Heart right ventricle (tissue), 16 donors: ENCODE data around the gene IDH3B. TPM values are rescaled to one million over a fixed set of nuclear protein-coding genes. Genes with fewer than 3 reads are reported as not detected.

Experiments used
- ATAC-seq, 8 donors: fragments of 200-7000 bp; cut with Tn5 transposase; one replicate each; pipeline ENCODE4 v1.9.1; 2020; ENCODE audit warnings: mild to moderate bottlenecking in 8 of 8, moderate library complexity in 8 of 8, moderate number of reproducible peaks in 1 of 8
- DNase-seq, 2 donors: peaks; one replicate each; pipeline ENCODE4 v3.0.0-alpha.2; 2020
- H3K27ac ChIP-seq, 10 donors: fragments of 200-600 bp; sonication (generic) in 2 of 10; one replicate each; pipeline versions ENCODE4 v1.5.0 to v1.8.0; 2020 to 2022; ENCODE audit warnings: mild to moderate bottlenecking in 3 of 10
- H3K27me3 ChIP-seq, 7 donors: fragments of 200-600 bp; one replicate each; pipeline ENCODE4 v1.8.0; 2021 to 2022; ENCODE audit warnings: mild to moderate bottlenecking in 2 of 7
- H3K36me3 ChIP-seq, 9 donors: fragments of 200-600 bp; sonication (generic) in 1 of 9; one replicate each; pipeline versions ENCODE4 v1.5.0 to v1.8.0; 2020 to 2022; ENCODE audit warnings: mild to moderate bottlenecking in 2 of 9
- H3K4me1 ChIP-seq, 9 donors: fragments of 200-600 bp; sonication (generic) in 1 of 9; one replicate each; pipeline versions ENCODE4 v1.5.0 to v1.8.0; 2020 to 2022; ENCODE audit warnings: mild to moderate bottlenecking in 4 of 9
- H3K4me3 ChIP-seq, 10 donors: fragments of 200-600 bp; sonication (generic) in 2 of 10; one replicate each; pipeline versions ENCODE4 v1.5.0 to v1.8.0; 2020 to 2022; ENCODE audit warnings: mild to moderate bottlenecking in 7 of 10, moderate library complexity in 2 of 10
- H3K9me3 ChIP-seq, 11 donors: fragments of 200-600 bp in 10 of 11; sonication (generic) in 2 of 11; one replicate each; pipeline versions ENCODE4 v1.5.0 to v1.8.0; 2013 to 2022; ENCODE audit warnings: mild to moderate bottlenecking in 2 of 11, control low read depth in 1 of 11, moderate library complexity in 1 of 11
- WGBS, 2 donors: extraction: QIAGEN DNeasy Blood & Tissue Kit; methylation state at CpG; one replicate each; pipeline ENCODE4 v1.1.7; 2013; ENCODE audit warnings: inconsistent platforms in 1 of 2; 5-methylcytosine and 5-hydroxymethylcytosine counted together
- intact Hi-C, 10 donors: fragments of 100-400 bp; cut with DNase I; formaldehyde crosslinking; loops; one replicate each; pipeline versions ENCODE4 v1.11.1 to v1.14.2; 2022
- polyA plus RNA-seq, 2 donors: library from polyadenylated mRNA; stranded (reverse); fragments of 200-250 nt; gene quantifications; one replicate each; pipeline ENCODE4 v1.2.3, GENCODE V29; 2013
- total RNA-seq, 10 donors: library from RNA; stranded (reverse); fragmentation: NEBNext Ultra II Directional in 3 of 10; extraction: Animal tissue kit (Norgen Biotek cat#: 25700) in 3 of 10; gene quantifications; one replicate each; pipeline versions ENCODE4 v1.2.1 to v1.2.4, GENCODE V29; 2021 to 2023
- TF ChIP-seq, protein P1 (sequence below), 9 donors: fragments of 200-600 bp; sonication (generic) in 2 of 9; IDR thresholded peaks; one replicate each; pipeline versions ENCODE4 v1.5.0 to v1.8.0; 2021 to 2022; ENCODE audit warnings: antibody characterized with exemption in 9 of 9, mild to moderate bottlenecking in 5 of 9, moderate library complexity in 1 of 9
- donor health status: Arrhythmogenic right ventricular cardiomyopathy.
- donor health status: ischemic (EF 13 %, LVEDD 7.1; RV severe dilation, severe dysfunction).
- donor health status: healthy with polysubstance abuse.
- donor health status: DM: no; HTN: yes; CAD: no.
- donor health status: DM: no; HTN: no; CAD: no.
- donor health status: ischemic (EF 25% LVEDD 6.9; RV normal size, moderate dysfunction).
- donor health status: ischemic (EF 25% LVEDD 5.7; RV mildly dilated, moderate dysfunction).
- donor health status: healthy.
- donor health status: DM: yes; HTN: yes; CAD: no.
- donor health status: Ischemic cardiomyopathy.
- donor health status: ischemic (EF 35%, LVEDD 5.7; RV mildly dilated, moderate dysfunction).
- donor health status: nonischemic (EF 11% LVEDD 7.7; RV severe dilation, severe dysfunction).
- donor health status: DM: yes; HTN: yes; CAD: no.
- donor health status: PGD.
- donor health status: ischemic (EF 29% LVEDD 5.4; RV normal size, mild dysfunction).
- donor health status: nonischemic (EF 23%, LVEDD 6.1; RV moderate dilation, normal function).

The IDH3B gene
- total and polyA plus RNA-seq, 12 donors = 120 to 264 (median 217) TPM

DNA sequence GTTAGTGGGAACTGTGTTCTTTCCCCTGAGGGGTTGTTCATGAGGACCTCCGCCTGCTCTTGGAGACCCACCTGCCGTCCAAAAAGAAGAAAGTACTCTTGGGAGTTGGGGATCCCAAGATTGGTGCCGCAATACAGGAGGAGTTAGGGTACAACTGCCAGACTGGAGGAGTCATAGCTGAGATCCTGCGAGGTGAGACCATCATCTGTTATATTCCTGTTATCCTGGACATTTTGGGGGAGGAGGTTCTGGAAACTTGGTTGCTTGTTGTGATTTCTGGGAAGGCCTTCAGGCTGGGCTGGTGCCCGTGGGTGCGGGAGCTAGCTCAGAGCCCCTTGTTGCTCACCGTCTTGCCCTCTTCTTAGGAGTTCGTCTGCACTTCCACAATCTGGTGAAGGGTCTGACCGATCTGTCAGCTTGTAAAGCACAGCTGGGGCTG, 9.6 kb downstream of the IDH3B start:
- no peaks in the 10 kb centered on the region for H3K9me3 ChIP-seq
- TF ChIP-seq, protein P1, sequence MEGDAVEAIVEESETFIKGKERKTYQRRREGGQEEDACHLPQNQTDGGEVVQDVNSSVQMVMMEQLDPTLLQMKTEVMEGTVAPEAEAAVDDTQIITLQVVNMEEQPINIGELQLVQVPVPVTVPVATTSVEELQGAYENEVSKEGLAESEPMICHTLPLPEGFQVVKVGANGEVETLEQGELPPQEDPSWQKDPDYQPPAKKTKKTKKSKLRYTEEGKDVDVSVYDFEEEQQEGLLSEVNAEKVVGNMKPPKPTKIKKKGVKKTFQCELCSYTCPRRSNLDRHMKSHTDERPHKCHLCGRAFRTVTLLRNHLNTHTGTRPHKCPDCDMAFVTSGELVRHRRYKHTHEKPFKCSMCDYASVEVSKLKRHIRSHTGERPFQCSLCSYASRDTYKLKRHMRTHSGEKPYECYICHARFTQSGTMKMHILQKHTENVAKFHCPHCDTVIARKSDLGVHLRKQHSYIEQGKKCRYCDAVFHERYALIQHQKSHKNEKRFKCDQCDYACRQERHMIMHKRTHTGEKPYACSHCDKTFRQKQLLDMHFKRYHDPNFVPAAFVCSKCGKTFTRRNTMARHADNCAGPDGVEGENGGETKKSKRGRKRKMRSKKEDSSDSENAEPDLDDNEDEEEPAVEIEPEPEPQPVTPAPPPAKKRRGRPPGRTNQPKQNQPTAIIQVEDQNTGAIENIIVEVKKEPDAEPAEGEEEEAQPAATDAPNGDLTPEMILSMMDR (IDR thresholded peaks at IDR 0.05) = no peak
- no peak for DNase-seq
- peaks cover 9 to 59% (median 54%) of the 10 kb centered on the region in 9 donors for H3K36me3 ChIP-seq
- 84 to 87% methylated on average over 9 of the region's 9 CpGs for WGBS, 2 donors
- peak overlapping the region in 1 of 10 donors; percentile 75 for H3K4me3 ChIP-seq
- no peak for ATAC-seq
- H3K4me1 ChIP-seq = peaks cover 3 to 31% (median 25%) of the 10 kb centered on the region in 9 donors
- intact Hi-C loops = loop anchor here in 2 of 10 donors (5.0 kb wide), 2 partner anchors 127 to 188 kb away; partner anchors contain the start of genes PCED1A (in 1 of the 2) and VPS16 (in 1 of the 2)
- H3K27me3 ChIP-seq = no peaks in the 10 kb centered on the region
- peak overlapping the region in 1 of 10 donors; percentile 93 for H3K27ac ChIP-seq

DNA sequence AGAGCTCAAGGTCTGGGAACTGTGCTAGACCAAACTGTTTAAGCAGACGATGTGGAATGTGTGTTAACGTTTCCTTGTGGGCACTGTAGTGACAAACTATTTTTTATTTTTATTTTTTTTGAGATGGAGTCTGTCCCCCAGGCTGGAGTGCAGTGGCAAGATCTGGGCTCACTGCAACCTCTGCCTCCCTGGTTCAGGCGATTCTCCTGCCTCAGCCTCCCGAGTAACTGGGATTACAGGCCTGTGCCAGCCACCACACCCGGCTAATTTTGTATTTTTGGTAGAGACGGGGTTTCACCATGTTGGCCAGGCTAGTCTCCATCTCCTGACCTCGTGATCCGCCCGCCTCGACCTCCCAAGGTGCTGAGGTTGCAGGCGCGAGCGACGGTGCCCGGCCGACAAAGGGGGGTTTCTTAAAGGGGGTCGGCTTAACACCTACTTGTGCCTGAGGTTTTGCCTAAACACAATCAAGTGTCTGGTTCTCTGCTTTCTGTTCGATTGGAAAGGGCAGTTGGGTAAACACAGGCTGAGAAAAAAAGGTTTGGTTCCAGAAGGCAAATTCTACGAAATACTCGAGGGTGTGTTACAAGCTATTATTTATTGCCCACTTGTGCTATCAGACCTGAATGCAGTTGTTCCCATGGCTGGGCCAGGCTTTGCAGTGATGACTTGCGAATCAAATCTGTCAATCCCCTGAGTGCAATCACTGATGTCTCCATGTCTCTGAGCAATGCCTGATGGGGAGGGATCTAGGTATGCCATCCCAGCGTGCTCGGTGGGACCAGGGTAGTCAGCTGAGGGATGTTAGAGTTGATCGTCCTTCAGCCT, 10.2 kb downstream of the IDH3B start:
- Histone ChIP-seq H3K27me3 (no peaks in the 10 kb centered on the region), H3K9me3 (no peaks in the 10 kb centered on the region), H3K27ac (peak overlapping the region in 5 of 10 donors; percentile 90 to 97 (median 94)), H3K4me1 (peaks cover 3 to 31% (median 25%) of the 10 kb centered on the region in 9 donors), H3K4me3 (peak overlapping the region; percentile 69 to 98 (median 93)), H3K36me3 (peaks cover 9 to 53% (median 47%) of the 10 kb centered on the region in 9 donors)
- DNase-seq (no peak), ATAC-seq (no peak)
- WGBS, 2 donors = 40 to 44% methylated on average over 24 of the region's 24 CpGs
- intact Hi-C loops = loop anchor here in 2 of 10 donors (5.0 kb wide), 2 partner anchors 126 to 189 kb away; partner anchors contain the start of genes PCED1A (in 1 of the 2) and VPS16 (in 1 of the 2)
- TF ChIP-seq, protein P1 (IDR thresholded peaks at IDR 0.05) = no peak

DNA sequence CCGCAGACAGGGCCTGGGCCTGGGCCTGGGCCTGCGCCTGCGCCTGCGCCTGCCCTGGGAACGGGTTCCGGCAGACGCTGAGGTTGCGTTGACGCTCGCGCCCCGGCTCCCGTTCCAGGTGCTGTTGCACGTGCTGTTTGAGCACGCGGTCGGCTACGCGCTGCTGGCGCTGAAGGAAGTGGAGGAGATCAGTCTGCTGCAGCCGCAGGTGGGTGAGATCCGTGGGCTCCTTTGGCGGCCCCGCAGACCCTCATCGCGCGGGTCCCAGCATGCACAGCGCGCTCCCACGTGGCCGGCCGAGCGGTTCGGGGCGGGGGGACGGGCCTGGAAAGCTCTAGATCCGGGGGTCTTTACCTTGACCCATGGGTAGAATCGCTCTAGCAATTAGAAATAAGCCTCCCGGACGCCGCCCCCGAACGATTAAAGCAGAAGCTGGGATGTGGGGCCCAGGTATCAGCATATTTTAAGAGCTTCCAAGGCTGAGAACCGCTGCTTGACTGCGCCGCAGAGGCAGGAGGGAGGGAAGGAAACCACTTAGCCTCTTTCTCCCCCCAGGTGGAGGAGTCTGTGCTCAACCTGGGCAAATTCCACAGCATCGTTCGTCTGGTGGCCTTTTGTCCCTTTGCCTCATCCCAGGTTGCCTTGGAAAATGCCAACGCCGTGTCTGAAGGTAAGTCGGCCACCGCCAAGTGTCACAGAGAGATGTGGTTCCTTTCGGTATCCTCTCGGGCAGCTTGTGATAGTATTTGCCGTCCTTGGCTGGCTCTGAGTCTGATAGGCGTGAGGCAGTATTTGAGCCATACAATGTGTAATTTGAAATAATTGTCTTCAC, 11.1 kb downstream of the IDH3B start:
- intact Hi-C loops = loop anchor here in 3 of 10 donors (1.0 to 5.0 kb wide), 3 partner anchors 11 to 189 kb away; partner anchors contain the start of genes IDH3B (in 1 of the 3), PCED1A (in 1 of the 3) and VPS16 (in 1 of the 3)
- TF ChIP-seq, protein P1 (IDR thresholded peaks at IDR 0.05) = no peak

More for the DNA sequence above, 11.1 kb downstream of the IDH3B start:
- Histone ChIP-seq H3K9me3 (no peaks in the 10 kb centered on the region), H3K27ac (peak overlapping the region; percentile 67 to 97 (median 94)), H3K27me3 (no peaks in the 10 kb centered on the region), H3K4me3 (peak overlapping the region; percentile 69 to 98 (median 93)), H3K4me1 (peaks cover 3 to 31% (median 25%) of the 10 kb centered on the region in 9 donors), H3K36me3 (peaks cover 9 to 45% (median 39%) of the 10 kb centered on the region in 9 donors)
- WGBS, 2 donors = 1% methylated on average over 56 of the region's 56 CpGs
- ATAC-seq = peak; percentile 60 to 83 (median 66)
- peak in 1 of 2 donors; percentile 51 for DNase-seq
